HuH-7 (cell line): ENCODE measurements around the gene DYNLRB1.
"Not testable (repeated sequence)": the region's sequence is repeated elsewhere in the genome, so short reads cannot be mapped to it uniquely, and the experiment has no call there.

Experiments used
- DNase-seq: peaks from one replicate; pipeline ENCODE4 v3.0.0; 2011; ENCODE audit warnings: low spot score

Gene DYNLRB1

DNA sequence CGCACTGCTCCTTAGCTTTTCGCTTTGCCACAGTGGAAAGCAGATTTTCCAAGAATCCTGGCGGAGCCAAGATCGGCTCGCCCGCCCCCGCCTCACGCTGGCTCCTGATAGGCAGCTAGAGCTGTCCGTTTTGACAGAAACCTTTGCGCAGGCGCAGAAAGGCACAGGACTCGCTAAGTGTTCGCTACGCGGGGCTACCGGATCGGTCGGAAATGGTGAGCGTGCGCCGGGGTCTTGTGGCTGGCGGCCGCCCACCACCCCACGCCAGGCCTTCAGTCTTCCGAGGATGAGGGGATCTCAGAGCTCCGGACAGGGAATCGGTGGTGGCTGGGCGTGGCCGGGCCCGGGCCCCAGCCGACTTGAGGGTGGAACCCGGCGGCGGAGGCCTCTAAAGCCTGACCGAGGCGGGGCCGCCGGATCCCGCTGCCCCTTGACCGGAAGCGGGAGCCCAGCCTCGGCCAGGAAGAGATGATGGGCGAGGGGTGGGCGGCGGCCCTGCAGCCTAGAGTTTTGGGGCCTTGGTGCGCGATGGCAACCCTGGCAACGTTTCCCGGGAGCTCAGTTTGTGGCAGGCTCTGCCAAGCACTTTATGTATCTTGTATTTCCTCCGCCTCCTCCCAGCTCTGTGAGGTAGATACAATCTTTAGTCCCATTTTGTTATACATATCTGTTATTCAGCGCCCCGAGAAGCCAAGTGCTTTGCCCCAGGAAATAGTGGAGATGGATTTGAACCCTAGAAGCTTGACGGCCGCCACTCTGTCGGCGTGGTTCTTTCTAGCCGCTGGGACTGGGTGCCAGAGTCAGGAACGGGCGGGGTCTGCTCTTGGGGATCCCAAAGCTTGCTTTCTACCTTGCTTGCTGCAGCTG, at the start of gene DYNLRB1:
Gene DYNLRB1 (plus strand): TSS at position 176 of the 867 bp plus-strand sequence. CDS start 37 bp downstream, at position 213.
- DNase-seq = peak; percentile 98

DNA sequence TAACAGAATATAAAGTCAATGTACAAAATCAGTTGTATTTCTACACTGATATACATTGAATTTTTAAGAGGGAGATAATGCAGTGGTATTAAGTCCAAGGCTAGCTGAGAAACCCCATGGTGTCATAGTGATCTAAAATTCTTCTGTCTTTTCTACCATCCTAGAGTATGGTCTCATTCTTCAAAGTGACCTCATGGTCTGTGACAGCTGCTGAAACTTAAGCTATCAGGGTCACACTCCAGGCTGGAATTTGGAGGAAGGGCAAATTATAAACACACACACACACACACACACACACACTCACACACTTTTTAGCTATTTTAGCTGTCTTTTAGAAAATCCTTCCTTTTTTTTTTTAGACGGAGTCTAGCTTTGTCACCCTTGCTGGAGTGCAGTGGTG, 47.3 kb upstream of the DYNLRB1 start:
- DNase-seq = no peak

DNA sequence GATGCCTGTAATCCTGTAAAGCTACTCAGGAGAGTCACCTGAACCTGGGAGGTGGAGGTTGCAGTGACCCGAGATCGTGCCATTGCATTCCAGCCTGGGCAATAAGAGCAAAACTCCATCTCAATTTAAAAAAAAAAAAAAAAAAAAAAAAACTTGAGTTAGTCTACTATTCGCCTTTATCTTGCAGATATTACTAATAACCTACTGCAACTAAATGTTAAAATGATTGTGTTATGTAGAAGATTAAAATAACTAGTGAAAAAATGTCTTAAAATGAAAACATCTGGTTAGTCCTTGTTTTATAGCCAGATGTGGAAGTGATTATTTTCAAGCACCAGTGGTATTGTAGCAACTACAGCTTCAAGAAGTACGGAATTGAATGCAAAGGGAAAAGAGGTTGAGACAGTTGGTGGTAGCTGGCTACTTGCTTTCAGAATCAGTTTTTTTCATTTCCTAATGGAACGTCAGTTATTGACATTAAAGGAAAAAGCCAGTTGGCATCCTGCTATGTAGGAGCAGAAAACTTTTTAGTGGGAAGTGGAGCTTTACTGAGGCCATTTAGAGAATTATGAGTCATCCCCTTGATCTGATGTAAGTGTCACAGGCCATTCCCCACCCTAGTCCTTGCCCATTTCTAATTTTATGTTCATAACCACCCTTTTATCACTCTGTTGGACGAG, 43.8 kb upstream of the DYNLRB1 start:
- no peak for DNase-seq

DNA sequence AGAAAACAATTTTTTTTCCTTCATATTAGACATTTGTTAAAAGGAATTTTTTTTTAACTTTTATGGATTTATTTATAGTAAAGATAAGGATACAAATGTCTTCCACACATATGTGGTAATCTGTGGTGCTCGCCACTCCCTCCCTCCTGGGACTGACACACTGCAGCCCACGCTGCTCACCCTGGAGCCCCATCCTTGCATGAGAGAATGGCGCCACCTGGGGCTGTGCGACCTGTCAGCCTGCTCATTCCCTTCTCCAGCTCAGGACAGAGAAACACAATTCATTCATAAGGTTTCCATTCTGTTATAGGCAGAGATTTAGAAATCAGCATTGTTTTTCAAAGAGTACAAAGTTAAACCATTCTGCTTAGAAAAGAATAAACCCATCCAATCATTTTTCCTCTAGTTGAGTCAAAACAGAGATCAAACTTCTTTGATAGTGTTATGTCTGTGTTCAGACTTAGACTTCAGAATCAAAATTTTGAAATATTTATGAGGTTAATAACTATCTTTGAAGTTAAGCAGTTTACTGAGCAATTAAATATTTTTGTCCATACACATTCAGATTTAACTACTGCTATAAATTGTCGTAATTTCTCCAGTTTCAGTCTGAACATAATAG, 42.8 kb upstream of the DYNLRB1 start:
- peak; percentile 63 for DNase-seq

DNA sequence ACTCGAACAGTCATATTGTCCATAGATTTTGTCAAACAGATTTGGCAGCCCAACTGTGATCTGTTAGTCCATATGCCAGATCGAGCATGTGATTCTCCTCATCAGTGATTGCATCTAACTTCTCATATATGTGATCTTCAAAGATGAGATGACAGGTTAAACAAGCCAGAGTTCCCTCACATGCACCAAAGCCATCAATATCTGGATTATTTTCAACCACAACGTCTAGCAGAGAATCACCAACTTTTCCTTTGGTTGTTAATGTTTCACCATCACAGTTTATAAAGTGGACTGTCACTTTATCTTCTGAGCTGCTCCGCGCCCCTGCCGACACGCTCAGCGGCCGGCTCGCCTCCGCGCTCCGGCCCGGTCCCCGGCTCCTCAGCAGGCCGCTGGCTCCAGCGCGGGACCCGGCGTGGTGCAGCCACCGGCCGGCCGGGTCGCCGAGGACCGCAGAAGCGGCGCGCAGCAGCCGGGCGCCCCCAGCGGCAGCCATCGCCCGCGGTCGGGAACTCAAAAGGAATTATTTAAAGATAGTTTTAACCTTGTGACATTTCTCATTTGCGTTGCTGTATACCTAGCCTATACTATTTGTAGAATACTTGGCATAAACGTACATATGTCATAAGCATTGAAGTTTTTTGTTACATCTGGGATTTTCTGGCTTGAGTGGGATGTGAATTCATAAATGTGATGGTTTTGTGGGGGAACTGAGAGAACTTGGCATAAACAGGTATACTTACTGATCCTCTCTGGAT, 40.1 kb upstream of the DYNLRB1 start:
- DNase-seq = no peak

DNA sequence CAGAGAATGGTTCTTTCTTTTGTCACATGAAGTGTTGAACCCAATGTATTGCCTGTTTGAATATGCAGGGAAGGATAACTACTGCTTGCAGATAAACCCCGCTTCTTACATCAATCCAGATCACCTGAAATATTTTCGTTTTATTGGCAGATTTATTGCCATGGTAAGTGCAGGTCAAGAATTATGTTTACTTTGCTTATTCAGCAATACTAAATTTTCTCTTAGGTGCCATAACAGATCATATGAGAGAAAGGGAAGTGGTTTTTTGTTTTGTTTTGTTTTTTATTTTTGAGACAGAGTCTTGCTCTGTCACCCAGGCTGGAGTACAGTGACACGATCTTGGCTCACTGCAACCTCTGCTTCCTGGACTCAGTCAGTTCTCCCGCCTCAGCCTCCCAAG, 36.6 kb upstream of the DYNLRB1 start:
- no peak for DNase-seq

DNA sequence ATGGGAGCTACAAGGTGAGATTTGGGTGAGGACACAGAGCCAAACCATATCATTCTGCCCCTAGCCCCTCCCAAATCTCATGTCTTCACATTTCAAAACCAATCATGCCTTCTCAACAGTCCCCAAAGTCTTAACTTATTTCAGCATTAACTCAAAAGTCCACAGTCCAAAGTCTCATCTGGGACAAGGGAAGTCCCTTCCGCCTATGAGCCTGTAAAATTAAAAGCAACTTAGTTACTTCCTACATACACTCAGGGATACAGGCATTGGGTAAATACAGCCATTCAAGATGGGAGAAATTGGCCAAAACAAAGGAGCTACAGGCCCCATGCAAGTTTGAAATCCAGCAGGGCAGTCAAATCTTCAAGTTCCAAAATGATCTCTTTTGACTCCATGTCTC, 34.1 kb upstream of the DYNLRB1 start:
- DNase-seq = not testable (repeated sequence)

DNA sequence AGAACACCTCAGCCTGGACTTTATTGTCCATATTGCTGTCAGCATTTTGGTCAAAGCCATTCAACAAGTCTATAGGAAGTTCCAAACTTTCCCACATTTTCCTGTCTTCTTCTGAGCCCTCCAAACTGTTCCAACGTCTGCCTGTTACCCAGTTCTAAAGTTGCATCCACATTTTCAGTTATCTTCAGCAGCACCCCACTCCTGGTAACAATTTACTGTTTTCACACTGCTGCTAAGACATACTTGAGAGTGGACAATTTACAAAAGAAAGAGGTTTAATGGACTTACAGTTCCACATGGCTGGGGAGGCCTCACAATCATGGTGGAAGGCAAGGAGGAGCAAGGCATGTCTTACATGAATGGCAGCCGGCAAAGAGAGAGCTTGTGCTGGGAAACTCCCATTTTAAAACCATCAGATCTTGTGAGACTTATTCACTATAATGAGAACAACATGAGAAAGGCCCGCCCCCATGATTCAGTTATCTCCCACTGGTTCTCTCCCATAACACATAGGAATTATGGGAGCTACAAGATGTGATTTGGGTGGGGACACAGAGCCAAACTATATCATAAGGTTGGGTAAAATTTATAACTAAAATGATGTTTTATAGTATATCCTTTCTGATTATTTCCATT, 32.5 kb upstream of the DYNLRB1 start:
- not testable (repeated sequence) for DNase-seq

DNA sequence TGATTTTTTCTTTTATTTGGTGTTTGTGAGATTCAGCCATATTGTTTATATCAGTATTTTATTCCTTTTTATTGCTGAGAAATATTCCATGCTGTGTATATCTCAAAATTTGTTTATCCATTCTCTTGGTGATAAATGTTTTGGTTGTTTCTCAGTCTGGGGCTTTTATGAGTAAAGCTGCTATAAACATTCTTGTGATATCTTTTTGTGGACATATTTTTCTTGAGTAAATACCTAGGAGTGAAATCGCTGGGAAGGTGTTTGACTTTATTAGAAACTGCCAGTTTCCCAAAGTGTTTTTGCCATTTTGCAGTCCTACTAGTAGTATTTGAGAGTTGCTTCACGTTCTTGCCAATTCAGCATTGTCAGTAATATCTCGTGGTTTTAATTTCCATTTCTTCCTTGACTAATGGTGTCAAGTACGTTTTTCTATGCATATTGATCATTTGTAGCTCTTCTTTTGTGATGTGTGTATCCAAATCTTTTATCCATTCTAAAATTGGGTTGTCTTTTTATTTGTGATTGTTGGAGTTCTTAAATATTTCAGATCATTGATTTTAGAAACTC, 31.1 kb upstream of the DYNLRB1 start:
- DNase-seq = no peak

DNA sequence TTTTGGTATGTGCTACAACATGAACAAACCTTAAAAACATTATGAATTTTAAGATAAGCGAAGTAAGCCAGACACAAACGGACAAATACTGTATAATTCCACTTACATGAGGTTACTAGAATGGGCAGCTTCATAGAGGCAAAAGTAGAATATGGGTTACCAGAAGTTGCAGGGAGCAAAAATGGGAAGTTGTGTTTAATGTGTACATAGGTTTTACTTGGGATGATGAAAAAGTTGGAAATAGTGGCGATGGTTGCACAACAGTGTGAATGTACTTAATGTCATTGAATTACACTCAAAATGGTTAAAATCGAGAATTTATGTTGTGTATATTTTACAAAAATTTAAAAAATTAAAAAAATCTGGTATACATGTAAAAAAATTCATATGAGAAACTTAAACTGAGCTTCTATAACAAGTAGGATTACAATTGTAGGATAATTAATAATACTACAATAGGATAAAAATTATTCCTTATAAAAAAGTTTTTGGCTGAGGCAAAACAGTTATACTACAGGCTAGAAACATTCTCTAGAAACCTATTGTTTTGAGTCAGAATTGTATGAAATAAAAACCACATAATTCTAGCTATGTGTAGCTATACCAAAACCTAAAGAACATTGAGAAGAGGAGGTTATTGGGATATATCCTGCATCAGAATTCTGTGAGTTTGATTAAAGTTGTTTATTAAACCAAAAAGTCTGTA, 24.8 kb upstream of the DYNLRB1 start:
- DNase-seq = no peak

DNA sequence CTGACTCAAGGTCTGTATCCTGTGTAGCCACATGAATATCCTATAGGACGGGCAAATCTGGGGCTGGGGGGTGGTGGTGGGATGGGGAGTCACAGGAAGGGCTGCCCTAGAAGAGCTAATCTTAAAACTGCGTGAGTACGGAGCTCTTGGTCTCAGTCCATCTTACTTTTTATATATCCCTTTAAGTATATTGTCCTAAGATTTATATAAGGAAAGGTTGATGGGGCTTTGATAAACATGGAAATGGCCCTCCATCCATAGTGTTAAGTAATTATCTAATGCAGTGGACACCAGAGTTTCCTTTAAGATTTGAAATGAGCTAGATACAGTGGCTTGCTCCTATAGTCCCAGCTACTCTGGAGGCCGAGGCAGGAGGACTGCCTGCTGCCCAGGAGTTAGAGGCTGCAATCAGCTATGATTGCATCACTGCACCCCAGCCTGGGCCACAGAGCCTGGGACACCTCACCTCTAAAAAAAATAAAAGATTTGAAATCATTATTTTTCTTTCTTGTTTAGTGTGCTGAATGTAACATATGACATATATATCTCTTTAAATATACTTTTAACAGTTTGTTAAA, 24.2 kb upstream of the DYNLRB1 start:
- no peak for DNase-seq

DNA sequence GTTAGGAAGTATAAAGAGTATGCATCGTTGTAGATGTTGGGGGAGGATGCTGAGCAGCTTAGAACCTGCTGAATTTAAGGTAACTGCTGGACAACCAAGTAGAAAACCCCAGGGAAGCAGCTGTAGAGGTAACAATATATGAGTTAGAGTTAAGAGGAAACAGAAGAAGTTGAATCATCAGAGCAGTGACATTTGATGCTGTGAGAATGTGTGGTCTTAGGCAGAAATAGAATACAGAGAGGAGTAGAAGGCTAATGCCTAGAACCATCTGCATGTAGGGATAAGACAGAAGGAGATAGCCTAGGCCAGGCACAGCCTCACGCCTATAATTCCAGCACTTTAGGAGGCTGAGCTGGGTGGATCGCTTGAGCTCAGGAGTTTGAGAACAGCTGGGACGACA, 22.6 kb upstream of the DYNLRB1 start:
- DNase-seq = no peak

DNA sequence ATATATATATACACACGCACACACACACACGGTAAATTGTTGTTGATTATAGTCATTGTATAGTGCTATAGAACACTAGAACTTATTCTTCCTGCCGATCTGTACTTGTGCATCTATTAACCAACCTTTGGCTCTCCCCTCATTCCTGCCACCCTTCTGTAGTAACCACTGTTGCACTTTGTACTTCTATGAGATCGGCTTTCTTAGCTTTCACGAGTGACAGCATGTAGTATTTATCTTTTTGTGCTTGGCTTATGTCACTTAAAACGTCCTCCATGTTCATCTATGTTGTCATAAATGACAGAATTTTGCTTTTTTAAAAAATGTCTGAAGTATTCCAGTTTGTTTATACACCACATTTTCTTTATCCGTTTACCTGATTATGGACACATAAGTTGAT, 20.9 kb upstream of the DYNLRB1 start:
- no peak for DNase-seq

DNA sequence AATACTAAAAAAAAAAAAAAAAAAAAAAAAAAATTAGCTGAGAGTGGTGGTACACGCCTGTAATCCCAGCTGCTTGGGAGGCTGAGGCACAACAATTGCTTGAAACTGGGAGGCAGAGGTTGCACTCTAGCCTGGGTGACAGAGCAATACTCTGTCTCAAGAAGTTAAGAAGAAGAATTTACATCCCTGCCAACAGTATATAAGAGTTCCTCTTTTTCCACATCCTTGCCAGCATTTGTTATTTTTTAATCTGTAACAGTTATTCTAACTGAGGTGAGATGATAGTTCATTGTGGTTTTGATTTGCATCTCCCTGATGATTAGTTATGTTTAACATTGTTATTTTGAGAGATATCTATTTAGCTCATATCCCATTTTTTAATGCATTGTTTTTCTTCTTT, 20.3 kb upstream of the DYNLRB1 start:
- DNase-seq = no peak

DNA sequence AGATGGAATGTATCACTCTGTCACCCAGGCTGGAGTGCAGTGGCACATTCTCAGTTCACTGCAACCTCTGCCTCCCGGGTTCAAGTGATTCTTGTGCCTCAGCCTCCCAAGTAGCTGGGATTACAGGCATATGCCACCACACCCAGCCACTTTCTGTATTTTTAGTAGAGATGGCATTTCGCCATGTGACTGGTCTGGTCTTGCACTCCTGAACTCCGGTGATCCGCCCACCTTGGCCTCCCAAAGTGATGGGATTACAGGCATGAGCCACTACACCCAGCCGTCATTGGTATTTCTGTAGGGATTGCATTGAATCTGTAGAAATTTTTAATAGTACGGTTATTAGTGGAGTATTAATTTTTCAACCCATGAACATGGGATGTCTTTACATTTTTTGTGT, 18.6 kb upstream of the DYNLRB1 start:
- not testable (repeated sequence) for DNase-seq

DNA sequence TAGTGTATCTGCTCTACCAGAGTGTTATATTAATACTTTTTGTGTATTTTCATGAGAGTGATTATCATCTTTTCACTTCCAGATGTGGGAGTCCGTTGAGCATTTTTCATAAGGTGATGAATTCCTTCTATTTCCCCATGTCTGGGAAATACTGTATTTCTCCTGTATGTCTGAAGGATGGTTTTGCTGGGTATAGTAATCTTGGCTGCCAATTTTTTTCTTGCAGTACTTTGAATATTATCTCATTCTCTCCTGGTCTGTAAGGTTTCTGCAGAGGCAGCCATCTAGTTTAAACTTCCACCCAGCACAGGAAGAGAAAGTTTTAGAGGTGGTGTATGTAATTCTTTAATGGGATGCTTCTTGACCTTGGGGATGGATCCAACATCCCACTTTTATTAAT, 15.4 kb upstream of the DYNLRB1 start:
- DNase-seq = no peak

DNA sequence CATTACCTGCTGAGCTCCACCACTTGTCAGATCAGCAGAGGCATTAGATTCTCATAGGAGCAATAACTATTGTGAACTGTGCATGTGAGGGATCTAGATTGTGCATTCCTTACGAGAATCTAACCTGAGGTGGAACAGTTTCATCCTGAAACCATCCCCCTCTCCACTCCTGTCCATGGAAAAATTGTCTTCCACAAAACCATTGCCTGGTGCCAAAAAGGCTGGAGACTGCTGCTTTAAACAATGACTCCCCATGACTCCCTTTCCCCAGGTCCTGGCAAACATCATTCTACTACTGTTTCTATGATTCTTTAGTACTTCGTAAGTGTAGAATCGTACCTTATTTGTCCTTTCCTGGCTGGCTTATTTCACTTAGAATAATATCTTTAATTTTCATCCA, 9.7 kb upstream of the DYNLRB1 start:
- DNase-seq = no peak

DNA sequence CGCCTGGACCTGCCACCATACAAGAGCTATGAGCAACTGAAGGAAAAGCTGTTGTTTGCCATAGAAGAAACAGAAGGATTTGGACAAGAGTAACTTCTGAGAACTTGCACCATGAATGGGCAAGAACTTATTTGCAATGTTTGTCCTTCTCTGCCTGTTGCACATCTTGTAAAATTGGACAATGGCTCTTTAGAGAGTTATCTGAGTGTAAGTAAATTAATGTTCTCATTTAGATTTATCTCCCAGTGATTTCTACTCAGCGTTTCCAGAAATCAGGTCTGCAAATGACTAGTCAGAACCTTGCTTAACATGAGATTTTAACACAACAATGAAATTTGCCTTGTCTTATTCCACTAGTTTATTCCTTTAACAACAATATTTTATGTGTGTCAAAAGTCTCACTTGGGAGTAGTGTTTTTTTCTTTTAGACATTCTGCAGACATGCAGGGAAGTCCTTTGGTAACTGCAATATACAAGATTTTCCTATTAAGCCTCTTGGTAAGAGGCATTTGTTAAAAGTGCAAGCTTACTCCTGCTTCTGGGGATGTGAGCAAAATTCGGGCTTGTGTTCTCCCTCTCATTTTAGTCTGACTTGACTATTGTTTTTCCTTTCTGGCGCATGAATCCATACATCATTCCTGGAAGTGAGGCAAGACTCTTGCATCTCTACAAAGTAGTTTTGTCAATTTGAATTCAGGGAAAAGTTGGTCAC, 8.4 kb upstream of the DYNLRB1 start:
- no peak for DNase-seq

DNA sequence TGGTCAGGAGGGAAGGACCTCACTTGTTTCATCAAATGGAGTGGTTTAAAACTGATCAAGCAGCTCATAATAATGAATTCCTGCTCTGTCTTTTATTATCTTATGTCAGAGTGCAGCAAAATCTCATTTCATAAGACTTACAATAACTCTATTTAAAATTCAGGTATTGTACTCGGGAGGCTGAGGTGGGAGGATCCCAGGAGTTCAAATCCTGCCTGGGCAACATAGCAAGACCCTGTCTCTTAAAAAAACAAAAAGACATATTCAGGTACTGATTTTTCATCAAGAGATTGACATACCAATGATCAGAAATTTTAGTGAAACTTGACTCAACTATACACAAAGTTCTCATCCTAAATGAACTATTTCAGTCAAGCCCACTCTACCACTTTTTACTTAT, 5.6 kb upstream of the DYNLRB1 start:
- DNase-seq = no peak

DNA sequence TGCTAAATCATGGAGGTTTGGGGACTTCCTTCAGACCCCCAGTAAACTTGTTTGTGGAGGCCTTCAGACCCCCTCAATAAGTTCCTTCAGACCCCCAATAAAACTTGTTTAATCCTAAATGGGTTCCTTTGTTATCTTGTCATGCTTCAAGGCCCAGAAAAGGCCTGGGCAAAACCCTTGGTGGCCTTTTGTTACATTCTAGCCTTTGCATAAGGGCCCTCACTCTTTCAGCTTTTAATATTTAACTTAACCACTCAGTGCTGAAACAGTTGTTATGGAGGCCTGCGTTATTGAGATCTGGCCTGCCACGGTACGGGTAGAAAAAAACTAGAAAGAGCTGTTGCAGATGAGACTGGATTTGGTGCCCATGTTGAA, 4.3 kb upstream of the DYNLRB1 start:
- no peak for DNase-seq
